HG03521 (cell line): ENCODE data around the gene RALGPS1.

Source experiments
- ATAC-seq: cut with Tn5 transposase; IDR thresholded peaks from one replicate; pipeline ENCODE4 v1.9.1; 2021; ENCODE audit warnings: mild to moderate bottlenecking, moderate library complexity; ENCODE audit not compliant: unreplicated experiment

RALGPS1 gene

GRCh38 chr9:127050152-127050551 is 135.6 kb downstream of the RALGPS1 start:
- ATAC-seq = no peak

GRCh38 chr9:127050591-127051001 is 136.0 kb downstream of the RALGPS1 start:
- ATAC-seq = no peak

GRCh38 chr9:127051881-127052595 is 137.5 kb downstream of the RALGPS1 start:
- ATAC-seq = no peak

GRCh38 chr9:127053057-127053821 is 138.7 kb downstream of the RALGPS1 start:
- ATAC-seq = no peak

- no peak for ATAC-seq
Observed at GRCh38 chr9:127053960-127054359, 139.4 kb downstream of the RALGPS1 start.

GRCh38 chr9:127055745-127056402 is 141.3 kb downstream of the RALGPS1 start:
- no peak for ATAC-seq

GRCh38 chr9:127056446-127056845 is 141.9 kb downstream of the RALGPS1 start:
- no peak for ATAC-seq

GRCh38 chr9:127058011-127058644 is 143.5 kb downstream of the RALGPS1 start:
- no peak for ATAC-seq

- ATAC-seq = no peak
Observed at GRCh38 chr9:127058645-127059021, 144.1 kb downstream of the RALGPS1 start.

GRCh38 chr9:127059030-127059429 is 144.4 kb downstream of the RALGPS1 start:
- no peak for ATAC-seq

- ATAC-seq = no peak
Observed at GRCh38 chr9:127059765-127060361, 145.3 kb downstream of the RALGPS1 start.

GRCh38 chr9:127061411-127061810 is 146.8 kb downstream of the RALGPS1 start:
- ATAC-seq = no peak

- ATAC-seq = no peak
Observed at GRCh38 chr9:127064335-127064734, 149.8 kb downstream of the RALGPS1 start.

GRCh38 chr9:127065592-127065991 is 151.0 kb downstream of the RALGPS1 start:
- no peak for ATAC-seq

GRCh38 chr9:127066060-127066850 is 151.7 kb downstream of the RALGPS1 start:
- ATAC-seq = no peak

GRCh38 chr9:127066851-127067136 is 152.2 kb downstream of the RALGPS1 start:
- ATAC-seq = no peak

GRCh38 chr9:127067603-127068220 is 153.1 kb downstream of the RALGPS1 start:
- no peak for ATAC-seq

GRCh38 chr9:127074561-127075548 is 160.3 kb downstream of the RALGPS1 start:
- no peak for ATAC-seq
